ENCODE results near the gene CTNND2.
"Not testable (repeated sequence)": the region's sequence is repeated elsewhere in the genome, so short reads cannot be mapped to it uniquely, and the experiment has no call there.

The CTNND2 gene

GRCh38 chr5:11148810-11149539, 755.3 kb downstream of the CTNND2 start:
- in situ Hi-C loops (cut with HindIII; ENCODE audit: low sequenced_read_pairs): loop anchor here (5.0 kb wide), 1 partner anchor 48 kb away; no protein-coding TSS in a partner anchor

GRCh38 chr5:11146171-11146570, 758.1 kb downstream of the CTNND2 start:
- in situ Hi-C loops (cut with HindIII; ENCODE audit: low sequenced_read_pairs): loop anchor here (5.0 kb wide), 1 partner anchor 51 kb away; no protein-coding TSS in a partner anchor

DNA sequence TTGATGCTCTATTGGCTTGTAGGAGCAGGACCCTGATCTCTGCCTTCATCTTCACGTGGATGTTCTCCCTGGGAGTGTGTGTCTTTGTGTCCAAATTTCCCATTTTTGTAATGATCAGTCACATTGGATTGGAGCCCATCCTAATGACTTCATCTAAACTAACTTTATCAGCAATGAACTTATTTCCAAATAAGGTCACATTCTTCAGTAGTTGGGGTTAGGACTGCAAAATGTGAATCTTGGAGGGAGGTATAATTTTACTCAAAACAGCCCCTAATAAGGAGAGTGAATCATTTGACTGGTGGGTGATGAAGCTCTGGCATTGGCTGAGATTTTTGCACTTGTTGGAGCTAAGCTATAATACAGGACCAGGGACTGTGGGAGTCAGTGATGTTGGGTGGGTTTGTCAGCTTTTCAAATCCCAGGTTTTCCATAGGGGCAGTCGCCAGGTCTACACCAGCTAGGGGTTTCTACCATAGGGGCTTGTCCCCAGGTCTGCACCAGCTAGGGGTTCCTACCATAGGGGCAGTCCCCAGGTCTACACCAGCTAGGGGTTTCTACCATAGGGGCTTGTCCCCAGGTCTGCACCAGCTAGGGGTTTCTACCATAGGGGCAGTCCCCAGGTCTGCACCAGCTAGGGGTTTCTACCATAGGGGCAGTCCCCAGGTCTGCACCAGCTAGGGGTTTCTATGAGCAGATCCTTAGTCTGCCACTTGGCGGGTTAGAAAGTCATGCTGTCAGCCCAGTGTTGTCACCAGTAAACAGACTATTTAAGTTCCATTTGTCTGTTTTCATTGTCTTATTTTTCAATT, 760.6 kb downstream of the CTNND2 start:
- in situ Hi-C loops (cut with HindIII; ENCODE audit: low sequenced_read_pairs): no loop called here

DNA sequence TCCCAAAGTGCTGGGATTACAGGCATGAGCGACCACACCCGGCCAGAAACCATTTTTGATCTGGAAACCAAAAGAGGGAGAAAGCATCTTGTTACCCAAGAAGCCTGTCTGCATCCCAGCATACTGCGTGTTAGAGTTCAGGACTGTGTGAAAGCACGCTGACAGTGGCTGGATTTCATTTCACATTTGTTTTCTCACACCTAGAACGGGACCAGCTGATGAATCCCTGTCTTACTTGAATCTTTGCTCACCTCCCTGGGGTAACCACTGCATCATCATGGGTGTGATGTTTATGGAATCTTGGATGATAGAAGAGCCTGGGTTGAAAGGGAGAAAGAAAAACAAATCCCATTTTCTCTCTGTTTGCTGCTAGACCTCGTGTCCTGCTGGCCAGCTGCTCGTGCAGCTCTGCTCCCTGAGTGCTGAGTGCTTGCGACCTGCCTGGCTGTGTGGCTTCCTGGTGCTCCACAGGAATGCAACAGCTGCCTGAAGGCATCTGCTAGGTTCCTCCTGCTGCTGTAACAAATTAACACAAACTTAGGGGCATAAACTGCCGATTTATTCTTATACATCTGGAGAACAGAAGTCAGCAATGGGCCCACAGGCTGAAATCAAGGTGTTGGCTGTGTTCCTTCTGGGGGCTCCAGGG, 764.9 kb downstream of the CTNND2 start:
- in situ Hi-C loops (cut with HindIII; ENCODE audit: low sequenced_read_pairs): no loop called here

GRCh38 chr5:11130131-11130530, 774.1 kb downstream of the CTNND2 start:
- in situ Hi-C loops (cut with HindIII; ENCODE audit: low sequenced_read_pairs): no loop called here

- in situ Hi-C loops (cut with HindIII; ENCODE audit: low sequenced_read_pairs): no loop called here
Observed at GRCh38 chr5:11128021-11128420, 776.2 kb downstream of the CTNND2 start.

DNA sequence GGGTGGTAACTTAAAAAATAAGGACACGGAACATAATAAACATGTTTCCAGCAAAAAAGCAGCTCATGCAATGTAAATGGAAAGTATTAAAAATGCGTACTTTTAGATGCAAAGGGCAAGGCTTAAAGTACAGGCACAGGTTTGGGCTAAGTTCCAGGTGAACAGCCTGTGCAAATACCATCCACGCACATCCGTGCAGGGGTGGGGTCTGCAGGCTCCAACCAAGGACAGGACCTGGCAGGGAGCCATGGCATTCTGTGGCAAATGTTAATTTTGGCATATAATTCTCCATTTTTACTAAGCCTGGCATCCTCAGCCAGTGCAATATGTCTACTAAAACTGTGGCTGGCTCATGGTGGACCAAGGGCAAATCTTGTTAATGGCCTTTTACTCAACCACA, 777.4 kb downstream of the CTNND2 start:
- in situ Hi-C loops (cut with HindIII; ENCODE audit: low sequenced_read_pairs): no loop called here

- in situ Hi-C loops (cut with HindIII; ENCODE audit: low sequenced_read_pairs): no loop called here
Observed at GRCh38 chr5:11121885-11122284, 782.4 kb downstream of the CTNND2 start.

DNA sequence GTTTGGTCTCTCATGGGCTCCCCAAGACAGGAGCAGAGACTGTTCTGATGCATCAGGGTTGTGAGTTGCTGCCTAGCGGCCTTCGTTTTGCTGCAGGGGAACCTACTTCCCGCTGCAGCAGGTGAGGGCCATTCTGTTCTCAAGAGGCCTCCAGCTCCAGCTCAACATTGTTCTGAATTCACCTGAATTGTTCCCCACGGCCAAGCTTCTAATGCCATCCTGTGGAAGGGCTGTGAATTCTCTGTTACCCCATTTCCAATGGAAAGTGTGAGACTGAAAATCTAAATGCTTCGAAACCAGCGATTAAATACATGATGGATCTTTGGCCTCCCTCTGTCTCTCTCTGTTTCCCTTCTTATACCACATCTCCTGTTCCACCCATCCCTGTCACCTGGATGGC, 794.1 kb downstream of the CTNND2 start:
- in situ Hi-C loops (cut with HindIII; ENCODE audit: low sequenced_read_pairs): no loop called here

GRCh38 chr5:11105696-11106095, 798.5 kb downstream of the CTNND2 start:
- in situ Hi-C loops (cut with HindIII; ENCODE audit: low sequenced_read_pairs): no loop called here

DNA sequence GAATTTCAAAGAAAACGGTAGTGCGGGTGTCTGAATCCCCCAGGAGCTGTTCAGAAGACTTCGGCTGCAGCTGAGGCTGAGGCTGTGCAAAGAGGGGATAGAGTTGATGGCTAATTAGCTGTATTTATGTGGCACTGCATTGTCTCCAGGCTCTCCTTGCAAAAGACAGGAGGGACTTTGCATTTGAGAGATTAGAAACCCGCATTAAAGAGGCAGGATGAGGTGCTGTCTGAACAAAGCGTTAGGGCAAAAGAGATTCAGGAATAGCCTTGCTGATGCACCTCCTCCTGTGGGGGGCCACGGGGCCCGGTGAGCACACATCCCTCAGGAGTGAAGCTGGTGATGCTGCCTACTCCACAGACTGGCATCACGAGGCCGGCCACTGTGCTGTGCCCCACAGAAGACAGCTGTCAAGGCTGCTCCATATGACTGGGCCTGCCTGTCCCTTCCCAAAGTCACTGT, 799.6 kb downstream of the CTNND2 start:
- in situ Hi-C loops (cut with HindIII; ENCODE audit: low sequenced_read_pairs): loop anchor here (5.0 kb wide), 1 partner anchor 93 kb away; no protein-coding TSS in a partner anchor

- in situ Hi-C loops (cut with HindIII; ENCODE audit: low sequenced_read_pairs): loop anchor here (5.0 kb wide), 1 partner anchor 93 kb away; no protein-coding TSS in a partner anchor
Observed at GRCh38 chr5:11104210-11104609, 800.0 kb downstream of the CTNND2 start.

GRCh38 chr5:11084111-11084510, 820.1 kb downstream of the CTNND2 start:
- in situ Hi-C loops (cut with HindIII; ENCODE audit: low sequenced_read_pairs): no loop called here

- in situ Hi-C loops (cut with HindIII; ENCODE audit: low sequenced_read_pairs): no loop called here
Observed at GRCh38 chr5:11082404-11082945, 821.8 kb downstream of the CTNND2 start.

- in situ Hi-C loops (cut with HindIII; ENCODE audit: low sequenced_read_pairs): no loop called here
Observed at GRCh38 chr5:11076945-11077613, 827.2 kb downstream of the CTNND2 start.

GRCh38 chr5:11075035-11075805, 829.0 kb downstream of the CTNND2 start:
- in situ Hi-C loops (cut with HindIII; ENCODE audit: low sequenced_read_pairs): no loop called here

DNA sequence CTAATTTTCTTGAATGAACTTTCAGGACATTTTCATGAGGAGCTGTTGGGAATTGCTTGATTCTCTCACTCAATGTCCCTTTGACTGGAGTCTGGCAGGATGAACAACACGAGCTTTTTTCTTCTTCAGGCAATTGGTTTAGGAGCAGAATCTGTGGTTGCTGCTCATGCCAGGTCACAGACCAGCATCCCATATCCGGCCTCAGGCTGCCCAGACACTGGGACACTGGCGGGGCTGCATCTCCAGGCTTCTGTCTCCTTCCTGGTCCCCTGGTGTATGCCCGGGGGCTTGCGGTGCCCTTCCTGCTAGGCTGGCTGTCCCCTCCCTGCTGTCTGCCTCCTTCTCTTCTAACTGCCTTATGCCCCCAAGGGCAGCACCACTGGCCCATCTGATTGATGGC, 831.7 kb downstream of the CTNND2 start:
- in situ Hi-C loops (cut with HindIII; ENCODE audit: low sequenced_read_pairs): no loop called here

- in situ Hi-C loops (cut with HindIII; ENCODE audit: low sequenced_read_pairs): no loop called here
Observed at GRCh38 chr5:11072076-11072475, 832.2 kb downstream of the CTNND2 start.

- in situ Hi-C loops (cut with HindIII; ENCODE audit: low sequenced_read_pairs): no loop called here
Observed at GRCh38 chr5:11069041-11069440, 835.2 kb downstream of the CTNND2 start.

DNA sequence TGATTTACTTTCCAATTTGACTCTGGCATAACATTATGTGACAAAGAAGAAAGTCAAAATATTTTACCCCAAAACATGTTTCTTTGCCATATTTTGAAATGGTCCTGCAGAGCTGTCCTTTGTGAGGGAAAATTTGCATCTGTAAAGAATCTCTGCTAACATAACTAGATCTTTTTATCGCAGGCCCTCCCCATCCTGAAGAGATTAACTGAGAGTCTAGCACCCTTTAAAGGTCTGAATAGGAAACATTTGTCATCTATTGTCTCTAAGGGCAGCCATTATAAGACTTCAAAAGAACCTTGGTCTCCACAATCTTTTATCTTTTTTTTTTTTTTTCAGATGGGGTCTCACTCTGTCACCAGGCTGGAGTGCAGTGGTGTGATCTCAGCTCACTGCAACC, 838.5 kb downstream of the CTNND2 start:
- in situ Hi-C loops (cut with HindIII; ENCODE audit: low sequenced_read_pairs): not testable (repeated sequence)

Measured in endothelial cell of hepatic sinusoid (primary cell).